ENCODE measurements around the gene SLC38A3.
A peak's percentile ranks its signal among the peaks of the same experiment; 100 is the strongest.
"Not testable (repeated sequence)": the region's sequence is repeated elsewhere in the genome, so short reads cannot be mapped to it uniquely, and the experiment has no call there.

The SLC38A3 gene

DNA sequence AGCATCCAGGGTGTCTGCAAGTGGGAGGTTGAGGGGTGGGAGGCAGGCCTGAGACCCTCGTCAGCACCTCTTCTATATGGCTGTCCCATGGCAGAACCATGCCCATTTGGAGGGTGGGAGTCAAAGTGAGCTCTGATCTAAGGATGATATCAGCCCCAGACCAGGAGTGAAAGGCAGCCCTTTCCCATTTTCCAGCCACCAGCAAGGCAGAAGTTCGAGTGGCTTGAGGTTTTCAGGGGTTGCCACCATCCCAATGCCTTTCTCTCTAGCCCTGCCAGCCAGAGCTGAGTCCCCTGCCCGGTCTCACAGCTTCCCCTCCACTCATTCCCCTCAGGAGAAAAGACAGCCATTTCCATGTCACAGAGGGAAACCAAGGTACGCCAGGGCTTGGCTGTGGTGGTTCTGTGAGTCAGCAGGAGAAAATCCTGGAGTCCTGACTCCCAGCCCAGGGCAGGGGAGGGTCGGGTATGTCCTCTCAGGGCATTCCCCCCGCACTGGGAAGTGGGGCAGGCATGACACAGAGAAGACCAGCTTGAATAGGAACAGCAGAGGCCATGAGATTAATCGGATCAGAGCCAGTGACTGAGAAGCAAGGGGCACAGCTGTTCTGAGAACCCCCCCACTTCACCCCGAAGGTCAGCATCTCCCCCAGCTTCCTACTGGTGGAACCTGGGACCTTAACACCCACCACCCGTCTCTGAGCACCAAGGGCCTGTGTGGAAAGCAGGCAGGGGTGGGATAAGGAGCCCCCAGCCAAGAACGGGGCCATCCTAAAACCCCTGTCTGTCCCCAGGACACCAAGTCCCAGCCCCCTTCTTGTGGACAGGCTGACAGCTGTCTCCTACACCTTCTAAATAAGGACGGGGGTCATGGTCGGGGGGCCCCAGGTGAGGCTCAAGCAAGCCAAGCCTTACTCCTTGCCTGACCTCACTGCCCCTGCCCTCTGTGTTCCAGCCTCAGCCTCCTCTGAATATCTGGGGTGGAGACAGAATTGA, 965 bp upstream of the SLC38A3 start:
- Mint-ChIP-seq H3K27ac (no peak overlapping the region), H3K4me1 (ENCODE audit: low read depth) (no peaks in the 10 kb centered on the region), H3K4me3 (no peak overlapping the region), H3K36me3 (ENCODE audit: low read depth) (no peaks in the 10 kb centered on the region), H3K9me3 (no peaks in the 10 kb centered on the region), H3K27me3 (ENCODE audit: low read depth) (peaks cover 51% of the 10 kb centered on the region)
- no peak for DNase-seq (ENCODE audit: low spot score)

DNA sequence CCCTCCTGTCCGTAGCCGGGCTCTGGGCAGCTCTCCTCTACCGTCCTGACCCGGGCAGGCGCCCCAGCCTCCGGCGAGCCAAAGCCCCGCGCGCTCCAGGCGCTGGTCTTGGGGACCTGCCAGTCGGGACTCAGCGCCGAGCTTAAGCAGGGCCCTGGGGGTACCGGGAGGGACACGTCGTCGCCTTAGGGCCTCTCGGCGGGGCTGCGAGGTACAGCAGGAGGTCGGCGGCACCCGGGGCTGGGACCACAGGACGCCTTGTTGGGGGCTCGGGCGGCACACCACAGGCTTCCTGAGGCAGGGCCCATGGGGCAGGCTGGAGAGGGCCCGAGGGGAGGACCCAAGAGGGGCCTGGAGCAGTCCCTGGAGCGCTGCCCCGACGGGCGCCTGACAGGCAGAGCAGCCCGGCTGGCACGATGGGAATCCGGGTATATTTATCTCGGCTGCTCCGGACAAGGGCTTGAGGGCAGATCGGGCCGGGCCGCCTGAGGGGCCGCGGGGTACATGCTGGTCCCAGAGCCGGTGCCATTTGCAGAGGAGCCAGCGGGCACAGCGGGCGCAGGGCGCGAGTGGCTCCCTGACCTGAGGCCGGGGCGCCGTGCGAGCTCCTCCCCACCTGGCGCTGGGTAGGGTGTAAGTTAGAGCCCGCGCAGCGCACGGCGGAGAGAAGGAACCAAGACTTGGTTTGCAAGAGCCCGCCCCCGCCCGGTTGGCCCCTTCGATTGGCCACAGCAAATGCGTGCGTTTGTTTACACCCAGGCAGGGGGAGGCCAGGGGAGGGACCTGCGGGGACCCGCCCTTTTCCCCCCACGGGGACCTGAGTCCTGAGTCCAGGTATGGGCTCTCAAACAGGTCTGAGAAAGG, 574 bp downstream of the SLC38A3 start:
- Mint-ChIP-seq H3K9me3 (no peaks in the 10 kb centered on the region), H3K36me3 (ENCODE audit: low read depth) (no peaks in the 10 kb centered on the region), H3K4me3 (peak overlapping the region; percentile 21), H3K27ac (no peak overlapping the region), H3K4me1 (ENCODE audit: low read depth) (no peaks in the 10 kb centered on the region), H3K27me3 (ENCODE audit: low read depth) (peaks cover 51% of the 10 kb centered on the region)
- peak; percentile 24 for DNase-seq (ENCODE audit: low spot score)

DNA sequence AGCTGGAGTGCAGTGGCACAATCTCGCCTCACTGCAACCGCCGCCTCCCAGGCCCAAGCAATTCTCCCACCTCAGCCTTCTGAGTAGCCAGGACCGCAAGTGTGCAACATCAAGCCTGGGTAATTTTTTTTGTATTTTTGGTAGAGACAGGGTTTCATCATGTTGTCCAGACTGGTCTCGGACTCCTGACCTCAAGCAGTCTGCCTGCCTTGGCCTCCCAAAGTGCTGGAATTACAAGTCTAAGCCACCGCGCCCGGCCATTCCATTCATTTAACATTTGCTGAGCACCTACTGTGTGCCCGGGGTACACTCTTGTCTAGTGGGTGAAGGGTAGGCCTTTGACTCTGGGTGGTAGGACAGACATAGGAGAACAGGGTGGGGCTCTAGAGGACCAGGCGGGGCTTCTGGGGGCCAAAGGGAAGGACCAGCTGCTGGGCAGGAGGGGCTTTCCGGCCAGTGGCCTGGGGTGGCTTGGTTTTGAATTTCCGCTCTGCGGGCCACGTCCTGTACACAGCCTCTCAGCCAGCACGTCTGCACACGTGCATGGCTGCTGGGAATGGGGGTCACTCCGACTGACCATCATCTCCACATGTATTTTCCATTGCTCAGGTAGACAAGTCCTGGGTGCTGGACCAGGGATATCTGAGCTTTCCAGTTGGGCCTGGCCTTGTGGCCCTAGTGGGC, 2.4 kb downstream of the SLC38A3 start:
- no peaks in the 10 kb centered on the region for H3K4me1 Mint-ChIP-seq (ENCODE audit: low read depth)
- peaks cover 46% of the 10 kb centered on the region for H3K27me3 Mint-ChIP-seq (ENCODE audit: low read depth)
- no peak for DNase-seq (ENCODE audit: low spot score)
- H3K4me3 Mint-ChIP-seq: no peak overlapping the region
- H3K36me3 Mint-ChIP-seq (ENCODE audit: low read depth): no peaks in the 10 kb centered on the region
- H3K9me3 Mint-ChIP-seq: no peaks in the 10 kb centered on the region
- no peak overlapping the region for H3K27ac Mint-ChIP-seq

DNA sequence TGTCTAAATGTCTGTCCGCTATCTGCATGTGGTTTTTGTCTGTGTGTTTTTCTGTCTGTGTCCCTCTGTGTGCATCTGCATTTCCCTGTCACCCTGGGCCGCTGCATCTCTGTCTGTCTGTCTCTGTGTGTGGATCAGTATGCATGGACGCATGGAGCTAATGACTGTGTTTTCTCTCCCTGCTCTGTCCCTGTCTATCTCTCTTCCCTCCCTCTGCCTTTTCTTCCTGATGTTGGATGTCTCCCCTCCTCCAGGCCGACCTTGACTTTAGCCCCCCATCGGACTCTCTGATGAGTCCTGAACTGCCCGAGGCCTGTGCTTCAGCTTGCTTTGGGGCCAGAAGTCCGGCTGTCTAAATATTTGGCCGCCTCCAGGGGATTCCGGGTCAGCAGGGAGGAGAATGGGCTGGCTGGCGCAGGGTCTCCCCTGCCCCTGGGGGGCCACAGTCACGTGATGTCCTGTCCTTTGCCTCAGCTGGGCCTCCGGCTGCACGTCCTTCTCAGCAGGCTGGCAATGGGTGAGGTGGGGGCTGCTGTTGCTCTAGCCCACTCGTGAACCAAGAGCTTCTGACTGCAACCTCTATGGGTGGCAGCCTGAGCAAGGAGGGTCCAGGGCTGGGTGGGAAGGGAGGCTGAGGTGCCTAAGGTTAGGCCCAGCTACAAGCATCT, 3.7 kb downstream of the SLC38A3 start:
- no peak overlapping the region for H3K27ac Mint-ChIP-seq
- H3K9me3 Mint-ChIP-seq: no peaks in the 10 kb centered on the region
- H3K27me3 Mint-ChIP-seq (ENCODE audit: low read depth): peaks cover 35% of the 10 kb centered on the region

DNA sequence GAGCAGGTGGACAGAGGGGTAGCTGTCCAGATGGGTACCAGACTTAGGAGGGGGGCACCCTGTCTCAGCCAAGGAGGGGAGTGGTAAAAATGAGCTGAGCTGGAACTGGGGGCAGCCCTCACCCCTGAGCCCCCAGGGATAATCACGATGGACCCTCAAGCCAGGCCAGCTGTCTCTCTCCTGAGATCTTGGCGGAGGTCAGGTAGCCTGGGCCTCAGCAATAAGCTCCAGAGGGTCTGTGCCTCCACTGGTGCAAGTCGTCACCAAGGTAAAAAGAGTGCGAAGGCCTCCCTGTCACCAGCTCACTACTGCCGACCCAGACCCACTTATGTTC, 5.1 kb downstream of the SLC38A3 start:
- Mint-ChIP-seq H3K27ac (no peak overlapping the region), H3K36me3 (ENCODE audit: low read depth) (no peaks in the 10 kb centered on the region), H3K9me3 (no peaks in the 10 kb centered on the region), H3K4me1 (ENCODE audit: low read depth) (no peaks in the 10 kb centered on the region), H3K27me3 (ENCODE audit: low read depth) (peaks cover 26% of the 10 kb centered on the region), H3K4me3 (no peak overlapping the region)
- DNase-seq (ENCODE audit: low spot score): no peak

More for the DNA sequence above, 3.7 kb downstream of the SLC38A3 start:
- H3K4me3 Mint-ChIP-seq: no peak overlapping the region
- no peaks in the 10 kb centered on the region for H3K4me1 Mint-ChIP-seq (ENCODE audit: low read depth)
- no peak for DNase-seq (ENCODE audit: low spot score)
- H3K36me3 Mint-ChIP-seq (ENCODE audit: low read depth): no peaks in the 10 kb centered on the region

DNA sequence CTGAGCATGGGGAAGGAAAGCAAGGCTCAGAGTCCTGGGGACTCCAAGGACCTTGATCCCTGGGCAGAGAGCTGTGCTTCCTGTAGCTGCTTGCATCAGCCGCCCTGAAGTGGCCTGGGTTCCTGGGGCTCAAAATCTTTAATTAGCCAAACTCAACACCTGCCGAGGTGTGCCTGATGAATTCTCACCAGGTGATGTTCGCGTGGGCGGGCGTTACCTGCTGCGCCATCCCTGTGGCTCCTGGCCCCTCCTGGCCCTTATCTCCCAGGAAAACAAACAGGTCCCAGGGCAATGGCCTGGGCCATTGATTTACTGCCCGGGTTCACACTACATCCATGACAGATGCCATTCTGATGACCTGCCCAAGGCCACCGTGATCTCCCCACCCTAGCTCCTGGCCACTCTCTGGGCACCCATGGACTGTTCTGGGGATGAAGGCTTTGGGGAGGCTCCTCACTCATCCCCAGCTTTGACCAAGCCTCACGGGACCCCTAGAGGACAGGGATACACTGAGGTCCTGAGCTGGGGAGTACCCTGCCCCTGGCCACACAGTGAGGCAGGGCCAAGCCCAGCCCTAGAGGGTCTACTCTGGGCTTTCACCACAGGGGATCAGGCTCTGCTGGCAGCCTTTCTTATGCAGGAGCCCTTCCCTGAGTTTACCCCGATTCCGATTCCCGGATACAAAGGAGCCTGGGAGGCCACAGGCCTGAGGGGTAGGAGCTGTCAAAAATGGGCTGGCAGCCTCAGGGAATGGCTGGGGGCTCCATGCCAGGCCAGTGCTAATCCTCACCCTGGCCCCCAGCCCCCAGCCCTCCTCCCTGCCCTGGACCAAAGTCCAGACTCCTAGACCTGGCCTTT, 5.7 kb downstream of the SLC38A3 start:
- peaks cover 26% of the 10 kb centered on the region for H3K27me3 Mint-ChIP-seq (ENCODE audit: low read depth)
- H3K9me3 Mint-ChIP-seq: no peaks in the 10 kb centered on the region
- no peak for DNase-seq (ENCODE audit: low spot score)
- H3K4me1 Mint-ChIP-seq (ENCODE audit: low read depth): no peaks in the 10 kb centered on the region
- no peak overlapping the region for H3K4me3 Mint-ChIP-seq
- H3K36me3 Mint-ChIP-seq (ENCODE audit: low read depth): no peaks in the 10 kb centered on the region
- H3K27ac Mint-ChIP-seq: no peak overlapping the region

DNA sequence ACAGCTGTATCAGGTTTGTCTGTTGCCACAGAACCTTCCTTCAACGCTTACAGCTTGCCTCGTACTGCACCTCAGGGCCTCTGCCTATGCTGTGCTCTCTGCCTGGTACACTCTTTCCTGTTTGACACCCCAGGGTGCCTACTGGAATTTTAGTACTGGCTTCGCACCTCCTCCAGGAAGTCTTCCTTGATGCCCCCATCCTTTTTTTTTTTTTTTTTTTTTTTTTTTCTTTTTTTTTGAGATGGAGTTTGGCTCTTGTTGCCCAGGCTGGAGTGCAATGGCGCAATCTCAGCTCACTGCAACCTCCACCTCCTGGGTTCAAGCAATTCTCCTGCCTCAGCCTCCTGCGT, 6.3 kb downstream of the SLC38A3 start:
- H3K27me3 Mint-ChIP-seq (ENCODE audit: low read depth): peaks cover 22% of the 10 kb centered on the region
- H3K27ac Mint-ChIP-seq; H3K9me3 Mint-ChIP-seq; H3K36me3 Mint-ChIP-seq (ENCODE audit: low read depth); H3K4me3 Mint-ChIP-seq; DNase-seq (ENCODE audit: low spot score); H3K4me1 Mint-ChIP-seq (ENCODE audit: low read depth): not testable (repeated sequence)

DNA sequence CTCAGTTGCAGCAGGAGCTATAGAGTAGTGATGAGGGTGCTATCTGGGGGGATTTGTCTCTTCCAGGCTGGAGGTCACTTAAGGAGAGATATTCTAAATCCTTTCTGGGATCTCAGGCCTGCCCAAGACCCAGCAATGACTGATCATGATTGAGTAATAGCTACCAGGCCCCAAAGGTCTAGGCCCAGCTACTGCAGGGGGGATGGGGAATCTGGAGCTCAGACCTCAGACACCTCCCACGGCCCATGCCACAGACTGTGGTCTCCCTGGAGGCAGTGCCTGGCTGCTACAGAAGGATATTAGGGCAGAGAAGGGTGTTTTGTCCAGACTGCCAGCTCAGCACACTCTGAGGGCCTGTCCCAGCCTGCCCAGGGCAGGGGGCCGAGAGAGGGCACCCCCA, 6.9 kb downstream of the SLC38A3 start:
- Mint-ChIP-seq H3K27me3 (ENCODE audit: low read depth) (peaks cover 16% of the 10 kb centered on the region), H3K9me3 (no peaks in the 10 kb centered on the region), H3K36me3 (ENCODE audit: low read depth) (no peaks in the 10 kb centered on the region), H3K27ac (no peak overlapping the region), H3K4me1 (ENCODE audit: low read depth) (no peaks in the 10 kb centered on the region), H3K4me3 (no peak overlapping the region)
- DNase-seq (ENCODE audit: low spot score): peak; percentile 36

DNA sequence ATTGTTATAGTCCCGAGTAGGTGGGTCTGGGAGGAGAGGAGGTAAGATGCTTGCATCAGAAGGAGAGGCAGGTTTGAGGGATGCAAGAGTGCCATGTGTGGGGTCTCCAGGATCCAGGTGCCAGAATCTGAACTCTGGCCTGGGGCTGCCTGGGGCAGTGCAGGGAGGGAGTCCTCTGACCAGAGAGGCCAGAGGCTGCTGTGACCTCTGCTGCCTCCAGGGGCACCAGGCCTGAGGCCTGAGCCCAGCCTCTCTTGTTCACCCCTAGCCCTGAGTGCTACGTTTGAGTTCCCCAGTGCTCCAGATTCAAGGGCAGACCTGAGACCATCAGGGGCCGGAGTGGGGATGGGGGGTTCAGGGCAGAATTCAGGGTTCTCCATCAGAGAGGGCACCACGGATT, 7.4 kb downstream of the SLC38A3 start:
- no peaks in the 10 kb centered on the region for H3K9me3 Mint-ChIP-seq
- H3K4me3 Mint-ChIP-seq: no peak overlapping the region
- no peak overlapping the region for H3K27ac Mint-ChIP-seq
- no peak for DNase-seq (ENCODE audit: low spot score)
- H3K4me1 Mint-ChIP-seq (ENCODE audit: low read depth): no peaks in the 10 kb centered on the region
- H3K36me3 Mint-ChIP-seq (ENCODE audit: low read depth): no peaks in the 10 kb centered on the region
- peaks cover 11% of the 10 kb centered on the region for H3K27me3 Mint-ChIP-seq (ENCODE audit: low read depth)

DNA sequence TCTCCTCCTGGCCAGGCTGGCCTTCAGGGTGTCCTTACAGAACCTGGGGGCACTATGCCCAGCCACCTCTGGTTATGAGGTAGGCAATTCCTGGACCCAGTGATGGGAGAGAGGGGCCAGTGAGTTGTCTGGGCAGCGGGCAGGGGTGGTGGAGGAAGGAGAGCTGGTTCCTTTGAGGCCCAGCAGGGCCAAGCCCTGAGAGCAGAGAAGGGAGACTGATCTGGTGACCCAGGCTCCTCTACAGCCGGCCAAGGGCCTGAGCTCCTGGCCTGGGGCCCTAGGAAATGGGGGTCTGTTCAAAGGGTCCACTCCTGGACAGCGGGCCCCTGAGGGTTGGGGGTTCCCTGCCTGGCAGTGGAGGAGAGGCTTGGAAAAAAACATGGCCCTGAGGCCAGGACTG, 7.9 kb downstream of the SLC38A3 start:
- Mint-ChIP-seq H3K36me3 (ENCODE audit: low read depth) (no peaks in the 10 kb centered on the region), H3K4me1 (ENCODE audit: low read depth) (no peaks in the 10 kb centered on the region), H3K27me3 (ENCODE audit: low read depth) (peaks cover 6% of the 10 kb centered on the region), H3K4me3 (no peak overlapping the region), H3K27ac (no peak overlapping the region), H3K9me3 (no peaks in the 10 kb centered on the region)
- DNase-seq (ENCODE audit: low spot score): no peak

DNA sequence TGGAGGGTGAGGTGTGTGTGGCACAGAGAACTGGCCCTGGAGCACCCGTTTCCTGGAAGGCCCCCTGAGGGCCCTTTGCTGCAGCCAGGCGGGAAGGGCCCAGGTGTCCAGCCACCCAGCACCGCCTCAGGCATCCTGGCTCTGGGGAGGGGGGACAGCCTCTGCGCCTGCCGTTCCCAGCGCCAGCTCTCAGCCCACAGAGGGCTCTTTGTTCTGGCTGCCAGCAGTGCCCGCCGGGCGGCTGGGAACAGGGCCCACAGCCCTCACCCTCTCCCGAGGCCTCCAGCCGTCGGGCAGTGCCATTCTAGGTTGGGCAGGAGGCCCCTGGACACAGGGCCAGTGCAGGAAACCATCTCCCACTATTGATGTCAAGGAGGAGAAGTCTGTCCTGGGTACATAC, 8.3 kb downstream of the SLC38A3 start:
- no peak overlapping the region for H3K27ac Mint-ChIP-seq
- no peak overlapping the region for H3K4me3 Mint-ChIP-seq
- H3K36me3 Mint-ChIP-seq (ENCODE audit: low read depth): no peaks in the 10 kb centered on the region
- no peak for DNase-seq (ENCODE audit: low spot score)
- H3K27me3 Mint-ChIP-seq (ENCODE audit: low read depth): peaks cover 4% of the 10 kb centered on the region
- no peaks in the 10 kb centered on the region for H3K4me1 Mint-ChIP-seq (ENCODE audit: low read depth)
- no peaks in the 10 kb centered on the region for H3K9me3 Mint-ChIP-seq

DNA sequence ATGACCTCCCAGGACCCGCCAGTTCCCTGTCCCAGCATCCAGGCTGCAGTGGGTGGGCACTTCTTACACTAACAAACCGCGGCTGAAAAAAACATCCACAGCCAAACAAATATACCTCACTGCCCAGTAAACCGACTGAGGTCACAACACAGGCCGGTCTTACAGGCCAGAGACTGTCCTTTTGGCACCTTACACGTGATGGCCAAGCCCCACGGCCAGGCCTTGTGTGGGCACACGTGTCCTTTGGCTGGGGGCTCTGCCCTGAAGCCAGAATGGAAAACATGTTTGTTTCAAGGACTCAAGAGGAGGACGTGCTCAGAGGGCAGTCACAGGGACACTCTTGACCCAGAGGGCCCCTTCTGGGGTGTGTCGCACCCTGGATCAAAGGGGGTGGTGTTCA, 9.8 kb downstream of the SLC38A3 start:
- no peak overlapping the region for H3K4me3 Mint-ChIP-seq
- H3K4me1 Mint-ChIP-seq (ENCODE audit: low read depth): no peaks in the 10 kb centered on the region
- no peaks in the 10 kb centered on the region for H3K9me3 Mint-ChIP-seq
- no peaks in the 10 kb centered on the region for H3K36me3 Mint-ChIP-seq (ENCODE audit: low read depth)
- no peak for DNase-seq (ENCODE audit: low spot score)
- no peaks in the 10 kb centered on the region for H3K27me3 Mint-ChIP-seq (ENCODE audit: low read depth)
- H3K27ac Mint-ChIP-seq: no peak overlapping the region

DNA sequence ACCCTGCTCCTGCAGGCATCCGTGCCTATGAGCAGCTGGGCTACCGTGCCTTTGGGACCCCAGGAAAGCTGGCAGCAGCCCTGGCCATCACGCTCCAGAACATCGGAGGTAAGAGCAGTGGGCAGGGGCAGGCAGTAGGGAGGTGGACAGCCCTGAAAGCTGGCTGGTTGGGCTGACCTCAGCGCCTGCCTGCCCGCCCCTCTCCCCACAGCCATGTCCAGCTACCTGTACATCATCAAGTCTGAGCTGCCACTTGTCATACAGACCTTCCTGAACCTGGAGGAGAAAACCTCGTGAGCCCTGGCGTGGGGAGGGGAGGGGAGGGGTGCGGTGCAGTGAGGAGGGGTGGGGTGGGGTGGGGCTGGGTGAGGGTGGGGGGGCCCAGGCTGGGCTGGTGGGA, 10.5 kb downstream of the SLC38A3 start:
- Mint-ChIP-seq H3K36me3 (ENCODE audit: low read depth) (no peaks in the 10 kb centered on the region), H3K27ac (no peak overlapping the region), H3K27me3 (ENCODE audit: low read depth) (no peaks in the 10 kb centered on the region), H3K4me3 (no peak overlapping the region), H3K4me1 (ENCODE audit: low read depth) (no peaks in the 10 kb centered on the region), H3K9me3 (no peaks in the 10 kb centered on the region)
- no peak for DNase-seq (ENCODE audit: low spot score)

Measured in T-helper 2 cell treated with Interferon-gamma antibody and Interleukin-4, amounts not matched to agents 5 μg/mL and 100 μg/mL, for 36 hours (primary cell).